LNCAP (cell line): Measurements from ENCODE around the gene MYF5.

Source experiments
- CTCF ChIP-seq: fragments of 450-650 bp; IDR thresholded peaks from 2 replicates; pipeline ENCODE4 v1.5.1; 2017; ENCODE audit warnings: mild to moderate bottlenecking

The MYF5 gene

GRCh38 chr12:80701388-80701787 lies 15.3 kb upstream of the MYF5 start:
- no peak for TF ChIP-seq CTCF

- TF ChIP-seq CTCF: no peak
Measured at GRCh38 chr12:80702889-80703805, 13.6 kb upstream of the MYF5 start.

- no peak for TF ChIP-seq CTCF
Measured at GRCh38 chr12:80704420-80704819, 12.3 kb upstream of the MYF5 start.

GRCh38 chr12:80707126-80707829 lies 9.4 kb upstream of the MYF5 start, which contains the start of gene MYF6:
Gene MYF6, plus strand, starts transcription at chr12:80707634. Its CDS starts 86 bp downstream, at chr12:80707720.
- TF ChIP-seq CTCF: no peak

GRCh38 chr12:80707830-80708258 lies 8.9 kb upstream of the MYF5 start:
- no peak for TF ChIP-seq CTCF

- no peak for TF ChIP-seq CTCF
Measured at GRCh38 chr12:80708259-80708974, 8.3 kb upstream of the MYF5 start.

- TF ChIP-seq CTCF: no peak
Measured at GRCh38 chr12:80708975-80709328, 7.8 kb upstream of the MYF5 start.
